HEK293 (cell line): ENCODE results near the gene SIGMAR1.

Source experiments
- ZBTB17 ChIP-seq: fragments of 450-650 bp; formaldehyde crosslinking; IDR thresholded peaks from 2 replicates; pipeline ENCODE4 v1.5.1; 2016; ENCODE audit warnings: missing biosample characterization, missing genetic modification characterization
- ZNF391 ChIP-seq: fragments of 450-650 bp; formaldehyde crosslinking; IDR thresholded peaks from 2 replicates; pipeline ENCODE4 v1.5.1; 2016; ENCODE audit warnings: low read depth, missing biosample characterization, missing genetic modification characterization, borderline replicate concordance
- ZNF426 ChIP-seq: fragments of 450-650 bp; formaldehyde crosslinking; IDR thresholded peaks from 2 replicates; pipeline ENCODE4 v1.5.1; 2017; ENCODE audit warnings: missing biosample characterization, missing genetic modification characterization, mild to moderate bottlenecking, inconsistent platforms, moderate library complexity
- ZNF510 ChIP-seq: fragments of 450-650 bp; formaldehyde crosslinking; IDR thresholded peaks from 2 replicates; pipeline ENCODE4 v1.5.1; 2018; ENCODE audit warnings: mild to moderate bottlenecking, missing genetic modification characterization, missing biosample characterization; ENCODE audit not compliant: insufficient replicate concordance
- ZNF555 ChIP-seq: fragments of 450-650 bp; formaldehyde crosslinking; conservative IDR thresholded peaks from 2 replicates; pipeline ENCODE4 v1.5.1; 2017; ENCODE audit warnings: missing biosample characterization, mild to moderate bottlenecking, missing genetic modification characterization, inconsistent platforms
- ZNF664 ChIP-seq: fragments of 450-650 bp; formaldehyde crosslinking; IDR thresholded peaks from 2 replicates; pipeline ENCODE4 v1.5.1; 2016; ENCODE audit warnings: missing biosample characterization, missing genetic modification characterization
- TF ChIP-seq, protein P1 (sequence below): fragments of 450-650 bp; formaldehyde crosslinking; IDR thresholded peaks from 2 replicates; pipeline ENCODE4 v1.5.1; 2017; ENCODE audit warnings: missing biosample characterization, mild to moderate bottlenecking, missing genetic modification characterization, moderate library complexity
- TF ChIP-seq, protein P2 (sequence below): fragments of 450-650 bp; formaldehyde crosslinking; IDR thresholded peaks from 2 replicates; pipeline ENCODE4 v1.5.1; 2016; ENCODE audit warnings: missing biosample characterization, missing genetic modification characterization

DNA sequence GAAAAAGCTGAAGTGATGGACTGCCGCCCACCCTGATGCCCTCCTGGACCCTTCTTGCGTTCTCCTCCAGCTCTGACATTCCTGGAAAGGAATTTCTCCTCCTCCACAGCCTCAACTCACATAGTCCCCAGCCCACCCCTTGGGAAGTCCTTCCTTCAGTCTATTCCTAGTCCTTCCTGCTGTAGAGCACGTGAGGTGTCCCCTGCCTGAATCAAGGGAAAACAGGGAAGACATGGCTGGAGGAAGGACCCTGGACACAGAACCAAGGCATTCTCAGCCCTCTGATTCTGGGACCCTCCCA lies 12.5 kb downstream of the SIGMAR1 start:
- TF ChIP-seq ZNF510 (tag by site-specific recombination): no peak
- TF ChIP-seq, protein P1, sequence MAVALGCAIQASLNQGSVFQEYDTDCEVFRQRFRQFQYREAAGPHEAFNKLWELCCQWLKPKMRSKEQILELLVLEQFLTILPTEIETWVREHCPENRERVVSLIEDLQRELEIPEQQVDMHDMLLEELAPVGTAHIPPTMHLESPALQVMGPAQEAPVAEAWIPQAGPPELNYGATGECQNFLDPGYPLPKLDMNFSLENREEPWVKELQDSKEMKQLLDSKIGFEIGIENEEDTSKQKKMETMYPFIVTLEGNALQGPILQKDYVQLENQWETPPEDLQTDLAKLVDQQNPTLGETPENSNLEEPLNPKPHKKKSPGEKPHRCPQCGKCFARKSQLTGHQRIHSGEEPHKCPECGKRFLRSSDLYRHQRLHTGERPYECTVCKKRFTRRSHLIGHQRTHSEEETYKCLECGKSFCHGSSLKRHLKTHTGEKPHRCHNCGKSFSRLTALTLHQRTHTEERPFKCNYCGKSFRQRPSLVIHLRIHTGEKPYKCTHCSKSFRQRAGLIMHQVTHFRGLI (tag by site-specific recombination): no peak
- TF ChIP-seq ZNF664 (tag by site-specific recombination): no peak
- TF ChIP-seq, protein P2, sequence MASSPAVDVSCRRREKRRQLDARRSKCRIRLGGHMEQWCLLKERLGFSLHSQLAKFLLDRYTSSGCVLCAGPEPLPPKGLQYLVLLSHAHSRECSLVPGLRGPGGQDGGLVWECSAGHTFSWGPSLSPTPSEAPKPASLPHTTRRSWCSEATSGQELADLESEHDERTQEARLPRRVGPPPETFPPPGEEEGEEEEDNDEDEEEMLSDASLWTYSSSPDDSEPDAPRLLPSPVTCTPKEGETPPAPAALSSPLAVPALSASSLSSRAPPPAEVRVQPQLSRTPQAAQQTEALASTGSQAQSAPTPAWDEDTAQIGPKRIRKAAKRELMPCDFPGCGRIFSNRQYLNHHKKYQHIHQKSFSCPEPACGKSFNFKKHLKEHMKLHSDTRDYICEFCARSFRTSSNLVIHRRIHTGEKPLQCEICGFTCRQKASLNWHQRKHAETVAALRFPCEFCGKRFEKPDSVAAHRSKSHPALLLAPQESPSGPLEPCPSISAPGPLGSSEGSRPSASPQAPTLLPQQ (tag by site-specific recombination): no peak
- TF ChIP-seq ZBTB17 (tag by site-specific recombination): no peak
- no peak for TF ChIP-seq ZNF391 (tag by site-specific recombination)
- TF ChIP-seq ZNF555 (tag by site-specific recombination): no peak
- no peak for TF ChIP-seq ZNF426 (tag by site-specific recombination)
